ACHN (cell line): Measurements from ENCODE around the gene SPRR2D.
"Not testable (repeated sequence)": the region's sequence is repeated elsewhere in the genome, so short reads cannot be mapped to it uniquely, and the experiment has no call there.

Experiments
- DNase-seq: peaks from one replicate; pipeline ENCODE4 v3.0.0-alpha.2; 2015
- in situ Hi-C: cut with HindIII; loops from 2 replicates; pipeline ENCODE4 v1.10.0; 2017; ENCODE audit warnings: low sequenced_read_pairs, low pct_ligation_motif_present, low pct_unique_long_range_greater_than_20kb

The SPRR2D gene

GRCh38 chr1:153040950-153041631, at the start of gene SPRR2D:
Gene SPRR2D (minus strand): TSS chr1:153041120. CDS start chr1:153040346, 774 bp downstream.
- no peak for DNase-seq
- in situ Hi-C loops: no loop called here

- DNase-seq: no peak
- in situ Hi-C loops: no loop called here
These were observed 46.7 kb upstream of the SPRR2D start for GRCh38 chr1:153087652-153088051.

- in situ Hi-C loops: no loop called here
- DNase-seq: no peak
These were observed 40.8 kb upstream of the SPRR2D start for GRCh38 chr1:153081736-153082135.

- in situ Hi-C loops: no loop called here
- DNase-seq: no peak
These were observed 32.1 kb upstream of the SPRR2D start for GRCh38 chr1:153072806-153073726.

- in situ Hi-C loops: no loop called here
- DNase-seq: no peak
These were observed 30.6 kb upstream of the SPRR2D start, which contains the start of gene SPRR2B for GRCh38 chr1:153071511-153071910. Gene SPRR2B (minus strand): TSS chr1:153071611. CDS start chr1:153070839, 772 bp downstream.

GRCh38 chr1:153070243-153070642, 29.3 kb upstream of the SPRR2D start:
- no peak for DNase-seq
- in situ Hi-C loops: no loop called here

GRCh38 chr1:153058826-153059784, 18.2 kb upstream of the SPRR2D start:
- in situ Hi-C loops: no loop called here
- no peak for DNase-seq

- in situ Hi-C loops: no loop called here
- DNase-seq: no peak
These were observed 17.2 kb upstream of the SPRR2D start for GRCh38 chr1:153058154-153058553.

GRCh38 chr1:153057375-153057774, 16.5 kb upstream of the SPRR2D start, which contains the start of gene SPRR2A:
Gene SPRR2A (minus strand): TSS chr1:153057512. CDS start chr1:153056735, 777 bp downstream.
- DNase-seq: no peak
- in situ Hi-C loops: no loop called here

GRCh38 chr1:153056111-153056510, 15.2 kb upstream of the SPRR2D start:
- in situ Hi-C loops: not testable (repeated sequence)

GRCh38 chr1:153049211-153049610, 8.3 kb upstream of the SPRR2D start:
- no peak for DNase-seq
- in situ Hi-C loops: no loop called here

More at GRCh38 chr1:153056111-153056510, 15.2 kb upstream of the SPRR2D start:
- DNase-seq: not testable (repeated sequence)

GRCh38 chr1:153035211-153035610, 5.7 kb downstream of the SPRR2D start:
- in situ Hi-C loops: no loop called here
- DNase-seq: no peak

- DNase-seq: peak; percentile 75
- in situ Hi-C loops: no loop called here
These were observed 8.1 kb downstream of the SPRR2D start for GRCh38 chr1:153032677-153033308.

GRCh38 chr1:153032073-153032472, 8.8 kb downstream of the SPRR2D start:
- no peak for DNase-seq

GRCh38 chr1:153030895-153031294, 10.0 kb downstream of the SPRR2D start, which contains the start of gene SPRR1B:
Gene SPRR1B (plus strand): TSS chr1:153031203. CDS start chr1:153032346, 1,143 bp downstream.
- in situ Hi-C loops: no loop called here
- no peak for DNase-seq

More at GRCh38 chr1:153032073-153032472, 8.8 kb downstream of the SPRR2D start:
- in situ Hi-C loops: no loop called here

GRCh38 chr1:153028766-153029165, 12.2 kb downstream of the SPRR2D start:
- no peak for DNase-seq
- in situ Hi-C loops: no loop called here

- in situ Hi-C loops: no loop called here
These were observed 15.1 kb downstream of the SPRR2D start for GRCh38 chr1:153025797-153026196.

GRCh38 chr1:153024413-153024812, 16.5 kb downstream of the SPRR2D start:
- DNase-seq: no peak
- in situ Hi-C loops: no loop called here

More at GRCh38 chr1:153025797-153026196, 15.1 kb downstream of the SPRR2D start:
- no peak for DNase-seq
